Neural progenitor cell (in vitro differentiated cells): ENCODE results near the gene RAPGEF6. TPM values are rescaled to one million over a fixed set of nuclear protein-coding genes. Genes with fewer than 3 reads are reported as not detected.

Experiments used
- DNase-seq: peaks from one replicate; pipeline ENCODE4 v3.0.0-alpha.2; 2016; ENCODE audit warnings: low spot score
- H2AFZ ChIP-seq: fragments of 200-600 bp; sonication (generic); replicated peaks from 2 replicates; pipeline ENCODE4 v1.6.1; 2016; ENCODE audit warnings: antibody characterized with exemption
- H3F3A ChIP-seq: fragments of 200-600 bp; sonication (generic); 2 replicates; pipeline ENCODE4 v1.6.1; 2016; ENCODE audit warnings: antibody characterized with exemption, low read depth
- H3K27ac ChIP-seq: fragments of 200-600 bp; sonication (generic); 2 replicates; pipeline ENCODE4 v1.5.1; 2016; ENCODE audit warnings: mild to moderate bottlenecking
- H3K27me3 ChIP-seq: fragments of 200-600 bp; sonication (generic); 2 replicates; pipeline ENCODE4 v1.6.1; 2016; ENCODE audit warnings: mild to moderate bottlenecking, moderate library complexity
- H3K36me3 ChIP-seq: fragments of 200-600 bp; sonication (generic); 2 replicates; pipeline ENCODE4 v1.5.1; 2016
- H3K4me1 ChIP-seq: fragments of 200-600 bp; sonication (generic); 2 replicates; pipeline ENCODE4 v1.6.1; 2016; ENCODE audit warnings: mixed run types
- H3K4me2 ChIP-seq: fragments of 200-600 bp; sonication (generic); 2 replicates; pipeline ENCODE4 v1.6.1; 2016
- H3K4me3 ChIP-seq: fragments of 200-600 bp; sonication (generic); 2 replicates; pipeline ENCODE4 v1.5.1; 2016
- H3K79me2 ChIP-seq: fragments of 200-600 bp; sonication (generic); 2 replicates; pipeline ENCODE4 v1.6.1; 2016; ENCODE audit warnings: low read depth
- H3K9ac ChIP-seq: fragments of 200-600 bp; sonication (generic); 2 replicates; pipeline ENCODE4 v1.6.1; 2016
- H3K9me3 ChIP-seq: fragments of 200-600 bp; sonication (generic); 2 replicates; pipeline ENCODE4 v1.5.1; 2016; ENCODE audit warnings: low read depth
- H4K20me1 ChIP-seq: fragments of 200-600 bp; sonication (generic); 2 replicates; pipeline ENCODE4 v1.6.1; 2016; ENCODE audit warnings: low read depth
- H3K27ac Mint-ChIP-seq: 3 replicates; pipeline ENCODE4 v1.8.0; 2021; ENCODE audit warnings: mixed read lengths
- H3K27me3 Mint-ChIP-seq: 2 replicates; pipeline ENCODE4 v1.8.0; 2022; ENCODE audit warnings: low read depth, mild to moderate bottlenecking, inconsistent platforms, moderate library complexity, mixed read lengths; ENCODE audit not compliant: insufficient read depth
- H3K36me3 Mint-ChIP-seq: 3 replicates; pipeline ENCODE4 v1.8.0; 2021; ENCODE audit warnings: mixed read lengths
- H3K4me1 Mint-ChIP-seq: 3 replicates; pipeline ENCODE4 v1.8.0; 2021; ENCODE audit warnings: mixed read lengths
- H3K4me3 Mint-ChIP-seq: 3 replicates; pipeline ENCODE4 v1.8.0; 2021; ENCODE audit warnings: mild to moderate bottlenecking, moderate library complexity, mixed read lengths
- H3K9me3 Mint-ChIP-seq: 3 replicates; pipeline ENCODE4 v1.8.0; 2020; ENCODE audit warnings: mixed read lengths
- CTCF ChIP-seq: fragments of 200-600 bp; sonication (generic); IDR thresholded peaks from 2 replicates; pipeline ENCODE4 v1.5.1; 2017; ENCODE audit warnings: antibody characterized with exemption, mild to moderate bottlenecking
- EZH2 ChIP-seq: fragments of 200-600 bp; sonication (generic); IDR thresholded peaks from 2 replicates; pipeline ENCODE4 v1.6.1; 2017; ENCODE audit warnings: antibody characterized with exemption, mild to moderate bottlenecking, moderate library complexity
- EZH2phosphoT487 ChIP-seq: fragments of 200-600 bp; sonication (generic); IDR thresholded peaks from 2 replicates; pipeline ENCODE4 v1.6.1; 2017; ENCODE audit warnings: antibody characterized with exemption
- total RNA-seq: library from RNA; depleted of rRNA; stranded (reverse); fragments of >200 nt; gene quantifications from 2 replicates; pipeline ENCODE4 v1.2.3, GENCODE V29; 2015; ENCODE audit warnings: low replicate concordance

RAPGEF6 gene
- 15.4 and 18.1 TPM in 2 replicates for total RNA-seq

- Histone ChIP-seq H3K4me2 (peak within 1 kb of the TSS; percentile 87), H3K36me3 (no peaks in the 10 kb centered on the region), H3K4me1 (peaks cover 12% of the 10 kb centered on the region), H3K4me3 (peak within 1 kb of the TSS; percentile 73), H2AFZ (peak within 1 kb of the TSS; percentile 87), H3F3A (peaks cover 16% of the 10 kb centered on the region), H4K20me1 (peaks cover 19% of the 10 kb centered on the region), H3K27ac (peak within 1 kb of the TSS; percentile 94), H3K9ac (peak within 1 kb of the TSS; percentile 66), H3K27me3 (no peaks in the 10 kb centered on the region), H3K9me3 (no peaks in the 10 kb centered on the region), H3K79me2 (peaks cover 48% of the 10 kb centered on the region)
- Mint-ChIP-seq H3K4me1 (peaks cover 18% of the 10 kb centered on the region), H3K27me3 (no peaks in the 10 kb centered on the region), H3K36me3 (no peaks in the 10 kb centered on the region), H3K9me3 (no peaks in the 10 kb centered on the region), H3K4me3 (peak within 1 kb of the TSS; percentile 98), H3K27ac (peak within 1 kb of the TSS; percentile 98)
- DNase-seq, result peak; percentile 98
- TF ChIP-seq CTCF (no peak), EZH2 (no peak), EZH2phosphoT487 (no peak)
These were observed at the start of gene RAPGEF6 for GRCh38 chr5:131634996-131635683. Gene RAPGEF6 (minus strand): TSS chr5:131635229. CDS start chr5:131635030, 199 bp downstream.

DNA sequence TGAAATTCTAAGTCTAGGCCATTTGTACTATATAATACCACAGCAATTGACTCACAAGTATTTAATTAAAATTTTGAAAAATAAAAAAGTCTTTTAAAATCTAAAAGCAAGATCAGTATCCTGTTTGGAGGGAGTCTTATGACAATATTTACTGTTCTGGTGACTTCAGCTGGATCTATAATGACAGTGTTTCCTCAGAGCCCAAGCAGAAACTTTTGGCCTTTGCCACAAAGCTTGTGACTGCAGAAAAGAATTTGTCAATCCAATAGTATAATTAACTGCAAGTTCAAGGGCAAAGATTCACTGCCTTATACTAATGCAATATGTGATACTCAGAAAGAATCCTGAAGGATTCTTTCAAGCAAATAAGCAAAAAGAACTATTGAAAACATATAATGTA, 49.6 kb upstream of the RAPGEF6 start:
- no peak overlapping the region for H3K27ac Mint-ChIP-seq
- no peaks in the 10 kb centered on the region for H3K27me3 Mint-ChIP-seq

GRCh38 chr5:131684051-131684450, 49.0 kb upstream of the RAPGEF6 start:
- no peaks in the 10 kb centered on the region for H3K9me3 Mint-ChIP-seq
- H4K20me1 ChIP-seq, result no peaks in the 10 kb centered on the region
- no peak for DNase-seq
- H3K9me3 ChIP-seq, result no peaks in the 10 kb centered on the region
- H2AFZ ChIP-seq, result no peak overlapping the region
- H3K4me1 Mint-ChIP-seq, result no peaks in the 10 kb centered on the region
- H3K36me3 ChIP-seq, result peaks cover 5% of the 10 kb centered on the region
- H3K4me3 ChIP-seq, result no peak overlapping the region
- H3K27ac Mint-ChIP-seq, result no peak overlapping the region
- H3K79me2 ChIP-seq, result no peaks in the 10 kb centered on the region
- no peaks in the 10 kb centered on the region for H3K27me3 ChIP-seq
- no peaks in the 10 kb centered on the region for H3K36me3 Mint-ChIP-seq
- H3K4me3 Mint-ChIP-seq, result no peak overlapping the region
- TF ChIP-seq CTCF, result no peak
- TF ChIP-seq EZH2, result no peak
- TF ChIP-seq EZH2phosphoT487, result no peak
- no peak overlapping the region for H3K27ac ChIP-seq
- H3K4me2 ChIP-seq, result no peak overlapping the region
- H3K4me1 ChIP-seq, result no peaks in the 10 kb centered on the region
- no peak overlapping the region for H3K9ac ChIP-seq
- no peaks in the 10 kb centered on the region for H3F3A ChIP-seq
- no peaks in the 10 kb centered on the region for H3K27me3 Mint-ChIP-seq

More for the DNA sequence above, 49.6 kb upstream of the RAPGEF6 start:
- no peak for DNase-seq
- no peaks in the 10 kb centered on the region for H3K9me3 Mint-ChIP-seq
- no peak overlapping the region for H3K4me3 Mint-ChIP-seq
- Histone ChIP-seq H3K4me2 (no peak overlapping the region), H2AFZ (no peak overlapping the region), H3F3A (no peaks in the 10 kb centered on the region), H3K9me3 (no peaks in the 10 kb centered on the region), H3K4me1 (no peaks in the 10 kb centered on the region), H3K36me3 (peaks cover 10% of the 10 kb centered on the region), H3K79me2 (no peaks in the 10 kb centered on the region), H3K9ac (no peak overlapping the region), H3K27ac (no peak overlapping the region), H3K4me3 (no peak overlapping the region), H4K20me1 (no peaks in the 10 kb centered on the region), H3K27me3 (no peaks in the 10 kb centered on the region)
- peaks cover 4% of the 10 kb centered on the region for H3K36me3 Mint-ChIP-seq
- no peaks in the 10 kb centered on the region for H3K4me1 Mint-ChIP-seq
- no peak for TF ChIP-seq CTCF
- no peak for TF ChIP-seq EZH2phosphoT487
- no peak for TF ChIP-seq EZH2
